ENCODE results near the gene RCHY1. TPM values are rescaled to one million over a fixed set of nuclear protein-coding genes. Genes with fewer than 3 reads are reported as not detected.
"Not testable (repeated sequence)": the region's sequence is repeated elsewhere in the genome, so short reads cannot be mapped to it uniquely, and the experiment has no call there.

RCHY1 gene
- total RNA-seq, 1 donor from 2014 or later: 11.2 TPM

DNA sequence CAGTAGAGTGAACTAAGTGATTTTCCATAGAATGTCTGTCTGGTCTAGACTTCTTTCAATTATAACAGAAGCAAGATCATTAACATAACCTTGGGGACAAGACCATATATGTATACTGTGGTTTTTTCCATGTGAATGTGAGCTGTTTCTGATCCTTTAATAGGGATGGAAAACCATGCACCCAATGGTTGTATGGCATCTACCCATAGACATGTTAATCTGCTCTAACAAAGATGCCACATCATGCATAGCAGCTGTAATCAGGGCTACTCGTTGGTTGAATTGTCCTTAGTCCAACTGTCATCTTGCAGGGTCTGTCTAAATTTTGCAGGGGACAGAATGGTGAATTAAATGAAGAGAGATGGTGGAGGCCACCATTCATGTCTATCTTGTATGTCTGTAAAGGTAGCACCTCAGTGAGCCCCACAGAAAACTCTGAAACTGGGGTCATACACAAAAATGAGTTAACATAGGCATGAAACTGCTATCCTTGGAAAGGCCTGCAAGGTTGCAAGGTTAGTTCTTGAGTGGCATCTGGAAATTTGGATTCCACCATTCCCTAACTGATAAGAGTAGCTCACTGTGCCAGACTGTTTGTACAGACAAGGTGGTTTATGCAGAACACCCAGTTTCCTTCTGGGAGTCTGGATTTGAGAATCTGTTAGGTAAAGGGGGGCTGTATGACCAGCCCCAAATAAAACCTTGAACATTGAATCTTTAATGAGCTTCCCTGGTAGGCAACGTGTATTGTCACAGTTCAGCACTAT, 16.5 kb upstream of the RCHY1 start:
- no peak for DNase-seq (ENCODE audit: low read depth)
- H3K4me3 ChIP-seq (ENCODE audit: low read depth, low read length): no peak overlapping the region
- TF ChIP-seq, protein P1, sequence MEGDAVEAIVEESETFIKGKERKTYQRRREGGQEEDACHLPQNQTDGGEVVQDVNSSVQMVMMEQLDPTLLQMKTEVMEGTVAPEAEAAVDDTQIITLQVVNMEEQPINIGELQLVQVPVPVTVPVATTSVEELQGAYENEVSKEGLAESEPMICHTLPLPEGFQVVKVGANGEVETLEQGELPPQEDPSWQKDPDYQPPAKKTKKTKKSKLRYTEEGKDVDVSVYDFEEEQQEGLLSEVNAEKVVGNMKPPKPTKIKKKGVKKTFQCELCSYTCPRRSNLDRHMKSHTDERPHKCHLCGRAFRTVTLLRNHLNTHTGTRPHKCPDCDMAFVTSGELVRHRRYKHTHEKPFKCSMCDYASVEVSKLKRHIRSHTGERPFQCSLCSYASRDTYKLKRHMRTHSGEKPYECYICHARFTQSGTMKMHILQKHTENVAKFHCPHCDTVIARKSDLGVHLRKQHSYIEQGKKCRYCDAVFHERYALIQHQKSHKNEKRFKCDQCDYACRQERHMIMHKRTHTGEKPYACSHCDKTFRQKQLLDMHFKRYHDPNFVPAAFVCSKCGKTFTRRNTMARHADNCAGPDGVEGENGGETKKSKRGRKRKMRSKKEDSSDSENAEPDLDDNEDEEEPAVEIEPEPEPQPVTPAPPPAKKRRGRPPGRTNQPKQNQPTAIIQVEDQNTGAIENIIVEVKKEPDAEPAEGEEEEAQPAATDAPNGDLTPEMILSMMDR (conservative IDR thresholded peaks at IDR 0.05; ENCODE audit: low read depth, low read length): no peak

DNA sequence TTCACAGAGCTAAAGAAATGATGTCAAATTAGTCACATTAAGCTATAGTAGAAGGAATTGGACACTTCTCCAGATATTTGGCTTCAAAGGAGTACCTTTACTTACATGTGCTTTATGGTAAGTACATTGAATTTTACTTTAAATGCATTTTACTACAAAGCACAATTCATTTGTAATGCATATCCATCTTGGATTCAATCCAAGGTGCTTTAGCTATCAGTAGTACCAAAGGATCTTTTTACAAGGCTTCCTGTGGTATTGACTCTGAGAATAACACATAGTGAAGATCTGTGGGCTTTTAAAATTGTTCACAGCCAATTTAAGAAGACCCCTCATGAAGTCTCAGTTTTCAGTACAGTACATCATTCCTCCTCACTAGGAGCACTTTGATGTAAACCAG, 13.3 kb upstream of the RCHY1 start:
- DNase-seq (ENCODE audit: low read depth): no peak
- H3K4me3 ChIP-seq (ENCODE audit: low read depth, low read length): no peak overlapping the region
- TF ChIP-seq, protein P1 (conservative IDR thresholded peaks at IDR 0.05; ENCODE audit: low read depth, low read length): no peak

DNA sequence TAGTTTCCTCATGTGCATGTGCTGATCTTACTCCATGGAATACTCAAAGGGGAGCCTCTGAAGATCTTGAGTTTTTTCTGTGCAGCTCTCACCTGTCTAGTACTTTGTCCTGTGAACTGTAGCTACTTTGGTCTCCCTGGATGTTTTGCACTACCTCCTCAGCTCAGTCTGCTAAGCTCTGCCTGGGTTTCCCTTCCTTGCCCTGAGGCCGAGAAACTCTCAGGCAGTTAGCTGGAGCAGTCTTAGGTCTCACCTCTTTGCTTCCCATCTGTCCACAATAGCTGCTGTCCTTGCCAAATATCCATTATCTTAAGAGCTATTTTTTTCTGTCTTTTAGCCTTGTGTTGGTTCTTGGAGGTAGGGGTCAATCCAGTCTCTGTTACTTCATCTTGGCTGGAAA, 11.7 kb upstream of the RCHY1 start:
- TF ChIP-seq, protein P1 (conservative IDR thresholded peaks at IDR 0.05; ENCODE audit: low read depth, low read length): no peak
- DNase-seq (ENCODE audit: low read depth): no peak
- no peak overlapping the region for H3K4me3 ChIP-seq (ENCODE audit: low read depth, low read length)

DNA sequence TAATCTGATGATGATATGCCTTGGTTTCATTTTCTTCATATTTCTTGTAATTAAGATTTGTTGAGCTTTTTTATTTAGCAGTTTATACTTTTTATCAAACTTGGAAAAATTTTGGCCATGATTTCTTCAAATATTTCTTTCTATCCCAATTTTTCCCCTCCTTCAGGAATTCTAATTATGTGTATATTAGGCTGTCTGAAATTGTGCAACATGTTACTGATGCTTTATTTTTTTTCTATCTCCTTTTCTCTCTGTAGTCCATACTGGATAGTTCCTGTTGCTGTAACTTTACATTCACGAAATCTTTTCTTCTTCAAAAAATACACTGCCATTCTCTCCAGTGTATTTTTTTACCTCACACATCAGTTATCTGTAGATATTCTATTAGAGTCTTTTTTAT, 10.9 kb upstream of the RCHY1 start:
- TF ChIP-seq, protein P1 (conservative IDR thresholded peaks at IDR 0.05; ENCODE audit: low read depth, low read length): no peak
- H3K4me3 ChIP-seq (ENCODE audit: low read depth, low read length): no peak overlapping the region
- no peak for DNase-seq (ENCODE audit: low read depth)

DNA sequence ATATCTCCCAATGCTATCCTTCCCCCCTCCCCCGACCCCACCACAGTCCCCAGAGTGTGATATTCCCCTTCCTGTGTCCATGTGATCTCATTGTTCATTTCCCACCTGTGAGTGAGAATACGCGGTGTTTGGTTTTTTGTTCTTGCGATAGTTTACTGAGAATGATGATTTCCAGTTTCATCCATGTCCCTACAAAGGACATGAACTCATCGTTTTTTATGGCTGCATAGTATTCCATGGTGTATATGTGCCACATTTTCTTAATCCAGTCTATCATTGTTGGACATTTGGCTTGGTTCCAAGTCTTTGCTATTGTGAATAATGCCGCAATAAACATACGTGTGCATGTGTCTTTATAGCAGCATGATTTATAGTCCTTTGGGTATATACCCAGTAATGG, 5.2 kb upstream of the RCHY1 start:
- H3K4me3 ChIP-seq (ENCODE audit: low read depth, low read length); DNase-seq (ENCODE audit: low read depth): not testable (repeated sequence)

DNA sequence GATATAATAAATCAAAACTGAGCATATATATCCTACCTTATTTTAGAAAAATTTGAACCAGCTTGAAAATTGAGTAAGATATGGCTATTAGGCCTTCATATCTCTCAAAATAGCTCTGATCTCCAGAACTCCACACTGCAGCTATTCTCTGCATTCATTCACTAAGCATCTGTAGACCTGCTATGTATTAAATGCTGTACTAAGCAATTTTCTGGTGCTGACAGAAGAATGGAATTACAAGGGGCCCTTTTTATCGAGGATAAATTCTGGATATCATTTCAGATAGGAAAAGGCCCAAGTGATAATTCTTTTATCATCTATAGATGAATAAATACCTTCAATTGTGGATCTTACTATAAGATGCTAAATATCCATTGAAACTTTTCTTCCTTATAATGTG, 1.9 kb upstream of the RCHY1 start:
- DNase-seq (ENCODE audit: low read depth): no peak
- TF ChIP-seq, protein P1 (conservative IDR thresholded peaks at IDR 0.05; ENCODE audit: low read depth, low read length): no peak
- no peak overlapping the region for H3K4me3 ChIP-seq (ENCODE audit: low read depth, low read length)

DNA sequence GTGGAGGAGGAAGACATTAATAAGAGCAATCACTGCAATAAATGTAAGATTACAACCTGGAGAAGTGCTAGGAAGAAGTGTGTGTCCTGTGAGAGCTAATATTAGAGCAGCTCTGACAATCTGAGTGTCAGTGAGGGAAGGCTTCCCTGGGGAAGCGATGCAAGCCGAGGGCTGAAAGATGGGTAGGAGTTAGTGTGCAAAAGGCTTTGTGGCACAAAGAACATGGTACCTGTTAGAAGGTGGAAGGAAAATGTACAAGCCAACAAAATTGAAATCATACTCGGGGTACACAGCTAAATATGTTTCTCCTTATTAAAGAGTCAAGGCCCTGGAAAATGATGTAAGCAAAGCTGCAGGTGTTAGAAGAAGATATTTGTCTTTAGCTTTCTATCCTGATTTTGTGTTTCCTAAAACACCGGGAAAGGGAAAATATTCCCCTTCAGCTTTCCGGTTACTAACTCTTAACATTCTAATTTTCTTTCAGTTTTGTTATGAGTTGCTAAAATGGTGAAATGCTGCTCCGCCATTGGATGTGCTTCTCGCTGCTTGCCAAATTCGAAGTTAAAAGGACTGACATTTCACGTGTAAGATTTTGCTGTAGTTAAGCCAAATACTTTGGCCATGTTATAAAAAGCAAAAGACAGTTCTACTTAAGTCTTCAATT, 878 bp upstream of the RCHY1 start:
- no peak for DNase-seq (ENCODE audit: low read depth)
- TF ChIP-seq, protein P1 (conservative IDR thresholded peaks at IDR 0.05; ENCODE audit: low read depth, low read length): no peak
- H3K4me3 ChIP-seq (ENCODE audit: low read depth, low read length): peak overlapping the region; percentile 71

All from epithelial cell of proximal tubule (primary cell).